ENCODE results near the gene PLEKHH1.

PLEKHH1 gene

GRCh38 chr14:67524634-67524963, 8.5 kb upstream of the PLEKHH1 start:
- no peak for TF ChIP-seq CTCF (IDR thresholded peaks at IDR 0.05; ENCODE audit: low read depth, low read length)
- no peak for DNase-seq (ENCODE audit: extremely low read depth, low read depth)

- TF ChIP-seq CTCF (IDR thresholded peaks at IDR 0.05; ENCODE audit: low read depth, low read length), result no peak
- no peak for DNase-seq (ENCODE audit: extremely low read depth, low read depth)
Measured at GRCh38 chr14:67525389-67525788, 7.7 kb upstream of the PLEKHH1 start.

GRCh38 chr14:67526181-67526580, 6.9 kb upstream of the PLEKHH1 start:
- no peak for TF ChIP-seq CTCF (IDR thresholded peaks at IDR 0.05; ENCODE audit: low read depth, low read length)
- DNase-seq (ENCODE audit: extremely low read depth, low read depth), result no peak

- peak; percentile 10 for DNase-seq (ENCODE audit: extremely low read depth, low read depth)
- TF ChIP-seq CTCF (IDR thresholded peaks at IDR 0.05; ENCODE audit: low read depth, low read length), result peak; percentile 57
Measured at GRCh38 chr14:67526676-67527459, 6.2 kb upstream of the PLEKHH1 start.

- TF ChIP-seq CTCF (IDR thresholded peaks at IDR 0.05; ENCODE audit: low read depth, low read length), result no peak
- no peak for DNase-seq (ENCODE audit: extremely low read depth, low read depth)
Measured at GRCh38 chr14:67527756-67528155, 5.3 kb upstream of the PLEKHH1 start.

- no peak for DNase-seq (ENCODE audit: extremely low read depth, low read depth)
- no peak for TF ChIP-seq CTCF (IDR thresholded peaks at IDR 0.05; ENCODE audit: low read depth, low read length)
Measured at GRCh38 chr14:67528276-67528675, 4.8 kb upstream of the PLEKHH1 start.

GRCh38 chr14:67529947-67530935, 2.8 kb upstream of the PLEKHH1 start:
- no peak for TF ChIP-seq CTCF (IDR thresholded peaks at IDR 0.05; ENCODE audit: low read depth, low read length)
- DNase-seq (ENCODE audit: extremely low read depth, low read depth), result no peak

Data from AG09319 (cell line).